Stimulated activated CD8-positive, alpha-beta memory T cell treated with anti-CD3 and anti-CD28 coated beads, Interleukin-2, amount 100 ng/mL, for 48 hours (primary cell): ENCODE results near the gene PRKCH.
"Not testable (repeated sequence)": the region's sequence is repeated elsewhere in the genome, so short reads cannot be mapped to it uniquely, and the experiment has no call there.

Source experiments
- DNase-seq, 2 donors: peaks; one replicate each; pipeline ENCODE4 v3.0.0-alpha.2; 2020; ENCODE audit warnings: low read depth in 2 of 2

The PRKCH gene

DNA sequence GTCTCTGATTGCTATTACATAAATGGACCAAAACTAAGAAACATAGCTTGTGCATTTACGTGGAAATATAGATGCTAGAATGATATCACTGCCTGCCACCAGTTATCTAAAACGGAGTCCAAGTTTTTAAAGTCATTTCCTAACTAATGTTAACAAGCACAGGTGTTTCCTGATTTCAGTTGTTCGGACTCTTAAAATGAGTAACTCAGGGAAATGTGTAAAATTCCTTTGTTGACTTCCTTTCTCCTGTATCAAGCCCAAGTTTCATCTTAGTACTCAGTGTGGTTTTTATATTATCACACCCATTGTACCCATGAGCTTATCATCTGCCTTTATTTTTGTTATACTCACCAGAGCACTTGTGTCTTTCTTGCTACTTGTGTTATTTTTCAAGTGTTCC, 13.2 kb upstream of the PRKCH start:
- DNase-seq: no peak

GRCh38 chr14:61308701-61309100, 12.7 kb upstream of the PRKCH start:
- DNase-seq: not testable (repeated sequence)

DNA sequence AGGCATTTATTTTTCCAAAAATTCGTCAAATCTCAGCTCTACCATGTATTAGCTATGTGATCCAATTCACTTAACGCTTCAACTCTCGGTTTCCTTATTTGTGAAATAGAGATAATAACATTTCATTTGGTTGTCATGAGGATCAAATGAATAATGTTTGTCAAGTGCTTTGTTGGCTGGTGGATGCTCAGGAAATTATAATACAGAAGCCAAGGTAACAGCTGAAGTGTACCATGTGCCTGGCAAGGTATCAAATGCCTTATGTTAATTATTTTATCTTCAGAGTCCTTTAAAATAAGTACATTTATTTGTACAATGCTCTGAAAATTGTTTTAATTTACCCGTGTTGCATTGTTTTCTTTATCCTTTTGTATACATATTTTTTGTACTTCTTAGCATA, 6.1 kb upstream of the PRKCH start:
- no peak for DNase-seq

GRCh38 chr14:61319086-61319485, 2.3 kb upstream of the PRKCH start:
- no peak for DNase-seq

GRCh38 chr14:61319706-61320105, 1.7 kb upstream of the PRKCH start:
- no peak for DNase-seq

- not testable (repeated sequence) for DNase-seq
Measured at GRCh38 chr14:61320170-61320569, 1.2 kb upstream of the PRKCH start.

GRCh38 chr14:61320806-61321384, 484 bp upstream of the PRKCH start:
- no peak for DNase-seq

- DNase-seq: no peak
Measured at GRCh38 chr14:61322011-61322798, 826 bp downstream of the PRKCH start.

GRCh38 chr14:61322799-61323290, 1.5 kb downstream of the PRKCH start:
- no peak for DNase-seq

DNA sequence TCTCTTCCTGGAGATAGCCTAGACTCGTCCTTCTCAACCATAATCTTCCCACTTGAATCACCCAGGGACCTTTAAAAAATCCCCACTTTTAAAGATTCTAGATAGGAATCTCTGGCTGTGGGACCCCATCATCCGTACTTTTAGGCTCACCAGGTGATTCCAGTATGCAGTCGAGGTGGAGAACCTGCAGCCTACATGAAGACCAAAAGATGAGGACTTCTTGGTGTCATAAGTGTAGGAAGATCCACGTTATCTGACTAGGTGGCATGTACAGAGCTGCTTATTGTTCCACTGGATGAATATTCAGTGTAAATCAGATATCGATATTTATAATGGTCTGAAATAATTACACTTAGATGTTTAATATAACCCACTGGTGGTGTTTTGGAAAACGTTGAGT, 2.6 kb downstream of the PRKCH start:
- no peak for DNase-seq

- no peak for DNase-seq
Measured at GRCh38 chr14:61325166-61325565, 3.8 kb downstream of the PRKCH start.

GRCh38 chr14:61326146-61326545, 4.8 kb downstream of the PRKCH start:
- no peak for DNase-seq

GRCh38 chr14:61326847-61327246, 5.5 kb downstream of the PRKCH start:
- no peak for DNase-seq

GRCh38 chr14:61328626-61329262, 7.4 kb downstream of the PRKCH start:
- no peak for DNase-seq

DNA sequence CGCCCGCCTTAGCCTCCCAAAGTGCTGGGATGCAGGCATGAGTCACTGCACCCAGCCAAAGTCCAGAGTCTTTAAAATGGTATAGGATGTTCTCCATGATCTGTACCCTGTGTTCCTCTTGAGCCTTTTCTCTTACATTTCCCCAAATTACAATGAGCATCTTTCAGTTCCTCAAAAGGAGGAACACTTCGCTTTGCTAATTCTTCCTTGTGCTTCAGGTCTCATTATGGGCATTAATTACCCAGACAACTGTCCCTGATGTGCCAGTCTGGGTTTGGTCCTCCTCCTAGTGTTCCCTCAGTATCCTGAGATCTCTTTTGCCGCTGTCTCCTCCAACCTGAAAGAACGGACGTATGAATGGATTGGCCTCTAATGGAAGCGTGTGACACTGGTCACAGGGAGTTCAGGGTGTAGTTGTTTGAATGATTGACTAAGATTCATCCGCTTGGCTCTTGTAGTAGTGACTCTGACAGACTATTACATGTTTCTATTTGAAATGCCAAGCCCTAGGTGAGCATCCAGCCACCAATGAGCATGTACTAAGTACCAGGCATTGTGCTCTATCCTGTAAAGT, 8.2 kb downstream of the PRKCH start:
- DNase-seq: no peak

DNA sequence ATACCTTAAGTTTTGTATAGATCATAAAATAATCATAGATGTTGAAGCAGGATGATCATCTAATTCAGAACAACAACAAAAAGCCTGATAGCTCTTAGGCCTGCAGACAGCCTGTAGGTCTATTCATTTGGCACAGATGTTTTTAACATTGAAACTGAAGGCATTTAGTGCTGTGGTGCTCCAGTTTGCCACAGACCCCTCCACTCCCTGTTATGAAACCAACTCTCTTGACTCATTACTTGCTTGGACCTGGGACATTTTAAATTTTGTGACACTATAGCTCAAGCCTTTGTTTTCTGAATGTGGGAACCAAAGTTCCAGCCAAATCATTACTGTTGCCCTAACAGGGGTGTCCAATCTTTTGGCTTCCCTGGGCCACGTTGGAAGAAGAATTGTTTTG, 9.1 kb downstream of the PRKCH start:
- DNase-seq: no peak

- no peak for DNase-seq
Measured at GRCh38 chr14:61331992-61332657, 10.7 kb downstream of the PRKCH start.

DNA sequence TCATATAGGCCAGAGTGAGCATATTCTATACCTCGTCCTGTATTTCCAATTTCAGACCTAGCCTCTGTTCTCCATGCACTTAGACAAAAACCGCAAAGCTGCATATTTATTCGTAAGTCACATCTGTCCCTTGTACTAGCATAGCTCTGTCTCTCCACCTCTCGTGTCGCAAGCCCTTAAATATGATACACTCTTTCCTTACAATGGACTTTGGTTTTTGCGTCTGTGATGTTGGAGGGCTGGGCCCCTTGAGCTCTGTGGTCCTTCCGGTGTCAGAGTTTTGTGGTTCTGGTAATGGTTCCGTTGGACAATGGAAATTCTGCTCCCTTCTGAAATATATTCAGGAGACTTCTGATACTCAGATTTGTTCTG, 11.3 kb downstream of the PRKCH start:
- no peak for DNase-seq

GRCh38 chr14:61333087-61333486, 11.7 kb downstream of the PRKCH start:
- no peak for DNase-seq

DNA sequence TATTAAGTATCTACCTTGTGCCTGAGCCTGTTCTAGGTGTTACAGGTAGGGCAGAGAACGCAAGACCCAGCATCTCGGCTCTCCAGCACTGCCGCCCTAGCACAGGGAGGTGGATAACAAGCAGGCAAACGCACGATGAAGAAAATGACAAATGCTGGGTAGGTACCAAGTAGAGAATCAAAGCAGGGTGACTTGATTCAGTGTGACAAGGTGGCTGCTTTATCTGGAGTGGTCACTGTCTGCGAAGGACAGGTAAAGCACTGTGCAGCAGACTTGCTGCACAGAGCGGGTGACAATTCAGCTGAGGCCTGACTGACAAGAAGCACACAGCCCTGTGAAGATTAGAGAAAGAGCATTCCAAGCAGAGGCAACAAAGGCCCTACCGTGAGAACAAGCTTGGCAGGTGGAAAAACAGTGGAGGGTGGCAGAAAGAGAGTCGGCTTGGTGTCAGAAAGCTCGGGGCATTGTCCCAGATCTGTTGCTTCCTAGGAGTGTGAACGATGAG, 12.9 kb downstream of the PRKCH start:
- no peak for DNase-seq

- no peak for DNase-seq
Measured at GRCh38 chr14:61335049-61335448, 13.7 kb downstream of the PRKCH start.
